Measurements from ENCODE around the gene MAP3K4. TPM values are rescaled to one million over a fixed set of nuclear protein-coding genes. Genes with fewer than 3 reads are reported as not detected.

MAP3K4 gene
- total RNA-seq, 2 experiments from 2014 or later: 46.2 to 53.7 TPM

- Mint-ChIP-seq H3K4me1 (no peaks in the 10 kb centered on the region), H3K36me3 (no peaks in the 10 kb centered on the region), H3K27me3 (no peaks in the 10 kb centered on the region), H3K4me3 (no peak overlapping the region), H3K27ac (no peak overlapping the region), H3K9me3 (no peaks in the 10 kb centered on the region)
- no peak for DNase-seq
- POLR2A ChIA-PET: no interaction called here
- ATAC-seq (ENCODE audit: low read depth): no peak
These were observed 147.2 kb downstream of the MAP3K4 start for GRCh38 chr6:161138543-161139303.

DNA sequence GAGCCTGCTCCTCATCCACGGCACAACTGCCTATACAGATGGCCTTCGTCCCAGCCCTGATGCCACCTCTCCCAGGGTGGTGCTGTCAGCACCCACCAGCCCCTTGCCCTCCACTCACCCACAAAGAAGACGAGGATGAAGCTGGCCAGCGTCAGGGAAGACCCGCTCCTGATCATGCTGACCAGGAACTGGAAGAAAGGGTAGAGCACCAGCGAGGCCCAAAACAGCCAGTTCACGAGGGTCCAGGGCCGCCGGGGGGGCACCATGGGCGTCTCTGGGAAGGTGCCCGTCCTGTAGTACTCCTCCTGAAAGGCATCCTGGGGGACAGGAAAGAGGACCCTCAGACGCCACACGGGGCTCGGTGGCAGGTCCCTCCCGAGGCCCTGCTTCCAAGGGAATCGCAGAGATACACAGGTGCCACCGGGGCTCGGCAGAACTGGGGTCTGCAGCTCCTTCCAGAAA, 147.8 kb downstream of the MAP3K4 start:
- H3K4me3 Mint-ChIP-seq: no peak overlapping the region
- no peaks in the 10 kb centered on the region for H3K36me3 Mint-ChIP-seq
- no peaks in the 10 kb centered on the region for H3K4me1 Mint-ChIP-seq
- DNase-seq (no peak), ATAC-seq (ENCODE audit: low read depth) (no peak)
- H3K27ac Mint-ChIP-seq: no peak overlapping the region
- no peaks in the 10 kb centered on the region for H3K27me3 Mint-ChIP-seq
- POLR2A ChIA-PET: no interaction called here
- H3K9me3 Mint-ChIP-seq: no peaks in the 10 kb centered on the region

DNA sequence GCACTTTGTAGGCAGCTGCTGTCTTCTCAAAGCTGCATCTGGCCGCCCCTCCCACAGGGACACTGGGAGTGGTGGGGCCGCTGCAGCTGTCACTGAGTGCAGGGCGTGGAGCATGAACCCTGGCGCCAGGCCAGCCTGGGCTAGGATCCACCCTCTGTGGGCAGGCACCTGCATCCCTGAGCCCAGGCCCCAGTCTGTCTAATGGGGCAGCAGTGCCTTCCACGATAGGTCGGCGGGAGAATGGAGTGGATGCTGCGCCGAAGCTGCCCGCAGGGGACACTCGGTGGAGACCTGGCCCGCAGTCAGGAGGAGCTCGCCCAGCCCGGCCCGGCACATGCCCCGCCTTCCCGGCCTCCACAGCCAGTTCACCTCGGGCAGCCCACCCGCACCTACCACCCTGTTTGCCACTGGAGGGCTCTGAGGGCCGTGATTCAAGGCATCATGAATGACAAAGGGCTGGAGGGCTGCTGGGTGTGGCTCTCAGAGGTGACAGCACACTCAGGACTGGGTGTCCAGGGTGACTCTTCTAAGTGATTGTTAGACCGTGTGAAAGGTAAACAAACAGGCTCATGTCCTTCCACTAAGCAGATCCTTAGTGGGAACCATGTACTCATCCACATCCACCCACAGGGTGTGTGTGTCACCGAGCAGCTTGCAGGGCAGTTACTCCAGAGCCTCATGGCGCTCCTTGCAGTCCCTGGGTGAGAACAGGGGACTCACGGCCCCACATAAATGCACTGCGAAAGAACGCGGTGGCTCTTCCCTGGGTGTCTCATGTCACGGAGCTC, 148.4 kb downstream of the MAP3K4 start:
- Mint-ChIP-seq H3K36me3 (no peaks in the 10 kb centered on the region), H3K9me3 (no peaks in the 10 kb centered on the region), H3K4me3 (no peak overlapping the region), H3K27me3 (no peaks in the 10 kb centered on the region), H3K27ac (no peak overlapping the region), H3K4me1 (no peaks in the 10 kb centered on the region)
- no peak for DNase-seq
- ATAC-seq (ENCODE audit: low read depth): no peak
- POLR2A ChIA-PET: no interaction called here

GRCh38 chr6:161140554-161140875, 148.9 kb downstream of the MAP3K4 start:
- no peak overlapping the region for H3K27ac Mint-ChIP-seq

DNA sequence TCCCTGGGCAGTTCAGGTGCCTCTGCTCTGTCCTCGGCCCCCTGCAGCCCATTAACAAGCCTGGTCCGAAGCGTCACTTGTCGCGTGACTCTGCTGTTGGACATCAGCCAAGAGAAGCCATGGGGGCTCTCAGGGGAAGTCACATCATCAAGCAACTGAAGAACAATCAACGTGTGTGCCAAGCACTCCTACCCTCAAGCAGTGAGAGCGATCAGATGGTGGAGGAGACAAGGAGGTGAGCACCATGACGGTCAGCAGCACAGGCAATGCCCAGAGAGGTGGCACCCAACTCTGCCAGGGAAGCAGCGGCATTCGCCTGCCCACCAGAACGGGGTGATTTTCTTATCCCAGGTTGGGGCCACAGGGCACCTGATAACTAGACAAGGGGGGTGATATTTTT, 149.6 kb downstream of the MAP3K4 start:
- Mint-ChIP-seq H3K4me1 (no peaks in the 10 kb centered on the region), H3K36me3 (no peaks in the 10 kb centered on the region), H3K27ac (no peak overlapping the region), H3K4me3 (no peak overlapping the region), H3K9me3 (no peaks in the 10 kb centered on the region), H3K27me3 (no peaks in the 10 kb centered on the region)
- DNase-seq (no peak), ATAC-seq (ENCODE audit: low read depth) (no peak)
- POLR2A ChIA-PET: no interaction called here

More at GRCh38 chr6:161140554-161140875, 148.9 kb downstream of the MAP3K4 start:
- DNase-seq: no peak
- H3K4me3 Mint-ChIP-seq: no peak overlapping the region
- no peak for ATAC-seq (ENCODE audit: low read depth)
- H3K36me3 Mint-ChIP-seq: no peaks in the 10 kb centered on the region
- no peaks in the 10 kb centered on the region for H3K9me3 Mint-ChIP-seq
- H3K4me1 Mint-ChIP-seq: no peaks in the 10 kb centered on the region
- POLR2A ChIA-PET: no interaction called here
- no peaks in the 10 kb centered on the region for H3K27me3 Mint-ChIP-seq

DNA sequence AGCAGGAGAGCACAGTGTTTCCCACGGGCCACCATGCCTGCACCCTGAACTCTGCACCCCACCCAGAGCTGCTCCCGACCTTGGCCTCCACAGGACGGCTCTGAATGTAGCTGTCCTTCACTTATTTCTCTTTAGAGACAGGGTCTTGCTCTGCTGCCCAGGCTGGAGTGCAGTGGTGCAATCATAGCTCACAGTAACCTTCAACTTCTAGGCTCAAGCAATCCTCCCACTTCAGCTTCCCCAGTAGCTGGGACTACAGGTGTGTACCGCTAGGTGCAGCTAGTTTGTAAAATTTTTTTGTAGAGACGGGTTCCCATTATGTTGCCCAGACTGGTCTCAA, 151.4 kb downstream of the MAP3K4 start:
- Mint-ChIP-seq H3K27ac (no peak overlapping the region), H3K27me3 (no peaks in the 10 kb centered on the region), H3K36me3 (no peaks in the 10 kb centered on the region), H3K4me3 (no peak overlapping the region), H3K9me3 (no peaks in the 10 kb centered on the region), H3K4me1 (no peaks in the 10 kb centered on the region)
- ATAC-seq (ENCODE audit: low read depth) (no peak), DNase-seq (no peak)
- POLR2A ChIA-PET: no interaction called here

DNA sequence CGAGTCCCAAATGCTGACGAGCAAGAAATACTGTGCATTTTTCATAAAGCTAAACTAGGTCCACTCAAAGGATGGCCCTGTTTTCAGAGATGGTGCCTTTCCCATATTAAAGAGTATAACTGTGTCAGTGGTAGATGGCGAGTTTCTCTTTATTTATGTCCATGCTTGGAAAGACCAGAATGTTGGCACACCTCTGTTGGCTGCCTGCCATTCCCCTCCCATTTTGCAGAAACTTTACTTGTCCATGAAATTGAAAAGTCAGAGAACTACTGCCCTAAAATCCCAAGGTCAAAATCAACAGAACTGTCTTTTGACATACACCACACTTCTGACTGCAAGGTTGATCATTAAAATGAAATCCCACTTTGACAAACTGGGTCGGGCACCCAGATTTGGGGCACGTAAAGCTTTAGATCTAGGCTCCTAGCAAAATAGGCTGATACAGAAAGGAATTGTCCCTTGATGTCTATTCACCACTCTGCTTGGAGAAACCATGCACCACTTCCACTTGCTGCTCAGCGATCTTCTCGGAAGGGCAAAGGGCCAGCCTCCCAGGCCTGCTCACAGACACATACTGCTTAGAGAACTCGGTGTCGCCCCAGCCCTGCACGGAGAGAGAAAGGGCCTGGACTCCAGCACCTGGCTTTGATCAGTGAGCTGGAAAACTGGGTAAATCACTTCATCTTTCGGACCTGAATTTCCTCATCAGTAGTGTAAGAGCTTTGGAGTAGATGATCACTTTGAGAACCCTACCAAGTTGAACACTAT, 152.3 kb downstream of the MAP3K4 start:
- DNase-seq (no peak), ATAC-seq (ENCODE audit: low read depth) (no peak)
- no peaks in the 10 kb centered on the region for H3K27me3 Mint-ChIP-seq
- POLR2A ChIA-PET: no interaction called here
- H3K9me3 Mint-ChIP-seq: no peaks in the 10 kb centered on the region
- no peaks in the 10 kb centered on the region for H3K36me3 Mint-ChIP-seq
- H3K27ac Mint-ChIP-seq: no peak overlapping the region
- no peaks in the 10 kb centered on the region for H3K4me1 Mint-ChIP-seq
- H3K4me3 Mint-ChIP-seq: no peak overlapping the region

GRCh38 chr6:161150136-161150535, 158.6 kb downstream of the MAP3K4 start:
- H3K4me3 Mint-ChIP-seq: no peak overlapping the region
- no peaks in the 10 kb centered on the region for H3K4me1 Mint-ChIP-seq
- H3K36me3 Mint-ChIP-seq: no peaks in the 10 kb centered on the region
- H3K27me3 Mint-ChIP-seq: no peaks in the 10 kb centered on the region
- no peak overlapping the region for H3K27ac Mint-ChIP-seq
- H3K9me3 Mint-ChIP-seq: no peaks in the 10 kb centered on the region
- no peak for ATAC-seq (ENCODE audit: low read depth)
- POLR2A ChIA-PET: no interaction called here
- DNase-seq: no peak

DNA sequence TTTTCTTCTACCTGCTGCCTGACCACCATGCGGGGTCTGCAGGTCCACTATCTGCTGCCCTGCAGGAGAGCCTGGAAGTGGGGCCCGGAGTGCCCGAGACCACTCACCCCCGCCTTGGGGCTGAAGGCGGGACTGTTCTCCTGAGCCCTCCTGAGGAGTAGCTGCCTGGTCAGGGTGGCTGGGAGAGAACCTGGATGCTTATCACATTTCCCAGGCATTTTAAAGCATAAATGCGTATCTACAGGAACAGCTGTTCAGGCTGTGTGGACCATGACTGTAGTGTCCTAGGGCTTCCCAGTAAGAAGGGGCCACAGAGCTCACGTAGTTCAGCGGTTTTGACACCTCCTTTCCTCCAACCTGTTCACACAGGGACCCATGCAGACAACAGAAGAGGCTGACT, 159.0 kb downstream of the MAP3K4 start:
- Mint-ChIP-seq H3K36me3 (no peaks in the 10 kb centered on the region), H3K27me3 (no peaks in the 10 kb centered on the region), H3K4me1 (no peaks in the 10 kb centered on the region), H3K9me3 (no peaks in the 10 kb centered on the region), H3K4me3 (no peak overlapping the region), H3K27ac (no peak overlapping the region)
- DNase-seq (no peak), ATAC-seq (ENCODE audit: low read depth) (no peak)
- POLR2A ChIA-PET: no interaction called here

DNA sequence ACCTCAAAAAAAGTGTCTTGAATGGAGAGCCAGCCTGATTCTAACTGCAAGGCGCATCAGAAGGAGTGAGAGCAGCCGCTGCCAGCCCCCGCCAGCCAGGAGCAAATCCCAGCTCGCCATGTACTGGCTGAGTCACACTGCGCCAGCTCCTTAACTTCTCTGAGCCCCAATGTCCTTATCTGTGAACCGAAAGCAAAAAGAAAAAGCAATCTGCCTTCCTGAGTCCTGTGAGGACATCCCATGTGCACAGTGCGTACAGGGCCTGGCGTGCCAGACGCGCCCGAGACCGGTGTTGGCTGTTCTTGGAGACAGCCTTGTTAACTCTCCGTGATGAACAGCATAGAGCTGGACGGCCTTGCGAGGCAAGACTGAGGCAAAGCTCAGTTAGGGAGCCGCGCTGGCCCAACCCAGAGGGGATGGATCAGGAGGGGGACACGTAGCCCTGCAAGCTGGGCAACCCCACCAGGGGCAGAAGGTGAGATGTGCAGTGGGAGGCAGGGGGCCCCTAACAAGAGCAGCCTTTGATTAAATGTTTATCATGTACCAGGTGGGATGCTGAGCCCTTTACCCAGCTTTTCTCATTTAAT, 159.6 kb downstream of the MAP3K4 start:
- Mint-ChIP-seq H3K4me1 (no peaks in the 10 kb centered on the region), H3K36me3 (no peaks in the 10 kb centered on the region), H3K27me3 (no peaks in the 10 kb centered on the region), H3K4me3 (no peak overlapping the region), H3K27ac (no peak overlapping the region), H3K9me3 (no peaks in the 10 kb centered on the region)
- POLR2A ChIA-PET: no interaction called here
- DNase-seq: no peak
- ATAC-seq (ENCODE audit: low read depth): no peak

DNA sequence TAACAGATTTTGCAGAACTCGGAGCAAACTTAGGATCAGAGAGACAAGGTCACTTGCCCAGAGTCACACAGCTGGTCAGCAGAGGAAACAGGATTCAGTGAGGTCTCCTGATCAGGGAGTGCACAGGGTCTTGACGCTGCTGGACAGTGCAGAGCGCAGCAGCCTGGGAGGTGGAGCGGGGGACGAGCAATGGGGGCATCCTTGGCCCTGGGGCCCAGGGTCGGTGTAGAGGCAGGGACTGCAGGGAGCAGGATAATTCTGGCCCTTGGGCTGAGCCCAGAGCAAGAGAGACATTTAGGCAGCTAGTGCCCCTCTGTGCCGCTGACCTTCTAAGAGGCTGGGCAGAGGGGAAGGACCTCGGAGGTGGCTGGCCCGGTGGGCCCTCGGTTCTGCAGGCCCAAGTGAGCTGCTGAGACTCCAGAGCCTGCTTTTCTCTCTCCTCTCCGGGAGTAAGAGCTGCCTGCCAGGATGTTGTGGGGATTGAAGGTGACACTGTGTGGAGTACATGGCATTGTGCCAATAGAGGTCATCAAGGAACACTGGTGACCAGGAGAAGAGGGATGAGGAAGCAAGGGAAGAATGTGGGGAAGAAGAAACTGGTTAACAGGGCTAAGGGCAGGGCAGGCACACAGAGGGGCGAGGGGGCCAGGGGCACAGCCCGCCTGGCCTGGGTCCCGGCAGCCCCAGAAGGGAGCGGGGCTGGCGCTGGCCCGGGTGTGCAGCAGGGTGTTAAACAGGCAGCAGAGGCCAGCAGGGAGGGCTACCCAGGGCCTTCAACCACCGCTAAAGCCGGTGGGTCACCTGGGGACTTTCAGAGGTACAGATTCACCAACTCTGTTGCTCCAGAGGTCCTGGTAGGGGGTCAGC, 160.3 kb downstream of the MAP3K4 start:
- H3K27ac Mint-ChIP-seq: no peak overlapping the region
- no peaks in the 10 kb centered on the region for H3K27me3 Mint-ChIP-seq
- H3K36me3 Mint-ChIP-seq: no peaks in the 10 kb centered on the region
- ATAC-seq (ENCODE audit: low read depth) (no peak), DNase-seq (no peak)
- H3K4me1 Mint-ChIP-seq: no peaks in the 10 kb centered on the region
- peaks cover 2% of the 10 kb centered on the region for H3K9me3 Mint-ChIP-seq
- no peak overlapping the region for H3K4me3 Mint-ChIP-seq
- POLR2A ChIA-PET: no interaction called here

GRCh38 chr6:161152527-161152862, 160.9 kb downstream of the MAP3K4 start:
- DNase-seq (no peak), ATAC-seq (ENCODE audit: low read depth) (no peak)
- Mint-ChIP-seq H3K27me3 (no peaks in the 10 kb centered on the region), H3K4me1 (no peaks in the 10 kb centered on the region), H3K4me3 (no peak overlapping the region), H3K36me3 (no peaks in the 10 kb centered on the region), H3K27ac (no peak overlapping the region), H3K9me3 (peaks cover 3% of the 10 kb centered on the region)
- POLR2A ChIA-PET: no interaction called here
